SK-N-SH (cell line): ENCODE data around the gene AQP3. TPM values are rescaled to one million over a fixed set of nuclear protein-coding genes. Genes with fewer than 3 reads are reported as not detected.
A peak's percentile ranks its signal among the peaks of the same experiment; 100 is the strongest.
"Not testable (repeated sequence)": the region's sequence is repeated elsewhere in the genome, so short reads cannot be mapped to it uniquely, and the experiment has no call there.

Experiments
- CTCF ChIA-PET: fragments of 300-600, 350-600 bp; formaldehyde crosslinking; extraction: SDS; loops from one replicate; lab custom pipeline; 2021; lab: Yijun Ruan, JAX
- POLR2A ChIA-PET: fragments of 350-600 bp; sonication (Branson Sonifier 250); formaldehyde crosslinking; extraction: SDS; loops from one replicate; lab custom pipeline; 2020; ENCODE audit warnings: antibody characterized with exemption, inconsistent platforms; lab: Yijun Ruan, JAX
- DNase-seq: peaks from one replicate; pipeline ENCODE4 v3.0.0; 2012
- H2AFZ ChIP-seq: fragments of 200-600 bp; sonication (generic); 2 replicates; pipeline ENCODE4 v1.8.1; 2016; ENCODE audit warnings: antibody characterized with exemption, mild to moderate bottlenecking, low read depth
- H3F3A ChIP-seq: fragments of 200-600 bp; sonication (generic); replicated peaks from 2 replicates; pipeline ENCODE3; 2016; ENCODE audit warnings: antibody characterized with exemption, mild to moderate bottlenecking; ENCODE audit not compliant: insufficient read depth
- H3K27ac ChIP-seq, 2 experiments: fragments of 200-500 bp in 1 of 2; fragments of 200-600 bp in 1 of 2; sonication (Bioruptor generic) in 1 of 2; sonication (generic), shearing (Covaris generic) in 1 of 2; 2 replicates each; pipeline versions ENCODE4 v1.5.1 to v1.6.1; 2014 to 2016; ENCODE audit warnings: low read depth in 2 of 2, inconsistent platforms in 1 of 2, low read length in 1 of 2, mild to moderate bottlenecking in 1 of 2, mixed read lengths in 1 of 2
- H3K27me3 ChIP-seq: fragments of 200-600 bp; sonication (generic), shearing (Covaris generic); 2 replicates; pipeline ENCODE4 v1.6.1; 2016; ENCODE audit warnings: mixed run types; ENCODE audit not compliant: insufficient read depth
- H3K36me3 ChIP-seq, 2 experiments: fragments of 200-500 bp in 1 of 2; fragments of 200-600 bp in 1 of 2; sonication (Bioruptor generic) in 1 of 2; sonication (generic) in 1 of 2; replicated peaks in 1 of 2; 2 replicates each; pipeline versions ENCODE3 to v1.5.1; 2014 to 2016; ENCODE audit warnings: low read length in 1 of 2, mild to moderate bottlenecking in 1 of 2; ENCODE audit not compliant: insufficient read depth in 2 of 2, control insufficient read depth in 1 of 2
- H3K4me1 ChIP-seq, 2 experiments: fragments of 200-500 bp in 1 of 2; fragments of 200-600 bp in 1 of 2; sonication (Bioruptor generic) in 1 of 2; sonication (generic), shearing (Covaris generic) in 1 of 2; 2 replicates each; pipeline versions ENCODE4 v1.5.1 to v1.6.1; 2014 to 2016; ENCODE audit warnings: low read depth in 1 of 2, low read length in 1 of 2, mixed run types in 1 of 2; ENCODE audit not compliant: insufficient read depth in 2 of 2, control insufficient read depth in 1 of 2
- H3K4me2 ChIP-seq: fragments of 200-600 bp; sonication (generic), shearing (Covaris generic); 2 replicates; pipeline ENCODE4 v1.6.1; 2017; ENCODE audit warnings: mixed run types
- H3K4me3 ChIP-seq, 2 experiments: fragments of 200-500 bp in 1 of 2; fragments of 200-600 bp in 1 of 2; sonication (Bioruptor generic) in 1 of 2; sonication (generic), shearing (Covaris generic) in 1 of 2; 2 replicates each; pipeline versions ENCODE4 v1.5.1 to v1.8.1; 2014 to 2016; ENCODE audit warnings: low read depth in 2 of 2, inconsistent platforms in 1 of 2, low read length in 1 of 2, mild to moderate bottlenecking in 1 of 2, mixed read lengths in 1 of 2, moderate library complexity in 1 of 2
- H3K79me2 ChIP-seq: fragments of 200-600 bp; sonication (generic); 2 replicates; pipeline ENCODE4 v1.8.1; 2017; ENCODE audit warnings: mild to moderate bottlenecking; ENCODE audit not compliant: insufficient read depth
- H3K9ac ChIP-seq: fragments of 200-600 bp; sonication (generic); 2 replicates; pipeline ENCODE4 v1.6.1; 2017; ENCODE audit warnings: mixed run types
- H3K9me2 ChIP-seq: fragments of 200-600 bp; sonication (generic); 2 replicates; pipeline ENCODE4 v1.6.1; 2017; ENCODE audit warnings: mixed run types
- H3K9me3 ChIP-seq: fragments of 200-600 bp; sonication (generic); 2 replicates; pipeline ENCODE4 v1.6.1; 2017; ENCODE audit warnings: mixed run types, mild to moderate bottlenecking, moderate library complexity
- H4K20me1 ChIP-seq: fragments of 200-600 bp; sonication (generic); 2 replicates; pipeline ENCODE4 v1.6.1; 2017; ENCODE audit warnings: mild to moderate bottlenecking, mixed run types; ENCODE audit not compliant: insufficient read depth
- CTCF ChIP-seq: fragments of 200-600 bp; sonication (generic); IDR thresholded peaks from 2 replicates; pipeline ENCODE4 v1.6.1; 2017; ENCODE audit warnings: antibody characterized with exemption, mild to moderate bottlenecking, moderate library complexity
- ELF1 ChIP-seq: IDR thresholded peaks from 2 replicates; pipeline ENCODE4 v1.4.0; 2012
- EZH2phosphoT487 ChIP-seq: fragments of 200-600 bp; sonication (generic); IDR thresholded peaks from 2 replicates; pipeline ENCODE4 v1.6.1; 2017; ENCODE audit warnings: low read depth, mixed run types, mild to moderate bottlenecking, antibody characterized with exemption, moderate library complexity, borderline replicate concordance
- FOSL2 ChIP-seq: IDR thresholded peaks from 2 replicates; pipeline ENCODE4 v1.4.0; 2012; ENCODE audit warnings: low read depth, mild to moderate bottlenecking, moderate library complexity, borderline replicate concordance
- FOXJ3 ChIP-seq: sonication (generic); formaldehyde crosslinking; IDR thresholded peaks from 2 replicates; pipeline ENCODE4 v1.5.1; 2020; ENCODE audit warnings: mild to moderate bottlenecking, missing genetic modification reagents
- IRF3 ChIP-seq: fragments of 150-350 bp; IDR thresholded peaks from 2 replicates; pipeline ENCODE4 v1.6.1; 2016; ENCODE audit warnings: mild to moderate bottlenecking, low read depth, low read length
- MAX ChIP-seq: IDR thresholded peaks from 2 replicates; pipeline ENCODE4 v1.4.0; 2012; ENCODE audit warnings: low read depth
- MEF2A ChIP-seq: IDR thresholded peaks from 2 replicates; pipeline ENCODE4 v1.4.0; 2012; ENCODE audit warnings: low read depth, borderline replicate concordance
- PBX3 ChIP-seq: IDR thresholded peaks from 2 replicates; pipeline ENCODE4; 2012
- RCOR1 ChIP-seq: fragments of 150-350 bp; IDR thresholded peaks from 2 replicates; pipeline ENCODE4 v1.6.1; 2017; ENCODE audit warnings: antibody characterized with exemption, low read length
- RXRA ChIP-seq: IDR thresholded peaks from 2 replicates; pipeline ENCODE4 v1.4.0; 2012; ENCODE audit warnings: low read depth, mild to moderate bottlenecking, borderline replicate concordance
- USF1 ChIP-seq: IDR thresholded peaks from 2 replicates; pipeline ENCODE4 v1.4.0; 2012; ENCODE audit warnings: low read depth, borderline replicate concordance
- ZBTB33 ChIP-seq: IDR thresholded peaks from 2 replicates; pipeline ENCODE4 v1.4.0; 2012; ENCODE audit warnings: low read depth, borderline replicate concordance
- WGBS: methylation state at CpG from one replicate; pipeline ENCODE4 v1.1.6; 2017; ENCODE audit warnings: low lambda C conversion rate; 5-methylcytosine and 5-hydroxymethylcytosine counted together
- polyA plus RNA-seq, 3 experiments: library from polyadenylated mRNA; depleted of rRNA; stranded (reverse); fragments of >200 nt; gene quantifications; 2 replicates each; pipeline ENCODE4 v1.2.3, GENCODE V29; 2012

The AQP3 gene
- polyA plus RNA-seq, 1 of the 3 experiments (the other 2 are of a cell fraction), result 0.64 TPM

GRCh38 chr9:33393581-33393980, 53.8 kb downstream of the AQP3 start:
- H3K9me2 ChIP-seq, result no peaks in the 10 kb centered on the region
- H3K36me3 ChIP-seq, result no peaks in the 10 kb centered on the region
- 84% methylated on average over 11 of the region's 11 CpGs for WGBS
- peaks cover 8% of the 10 kb centered on the region for H3F3A ChIP-seq
- no peak for DNase-seq
- H3K4me1 ChIP-seq, result peaks cover 2 to 6% of the 10 kb centered on the region in 2 experiments; a peak in 2 of 4 replicates
- no peaks in the 10 kb centered on the region for H3K27me3 ChIP-seq
- TF ChIP-seq FOSL2 (no peak), MEF2A (no peak), PBX3 (no peak), IRF3 (no peak), MAX (no peak), USF1 (no peak), RCOR1 (no peak), ZBTB33 (no peak), ELF1 (no peak), EZH2phosphoT487 (no peak), CTCF (no peak), FOXJ3 (CRISPR knock-in tag) (no peak), RXRA (no peak)
- TF ChIP-seq, all 33 proteins: peak for 0
- CTCF ChIA-PET, result interaction anchor here (1.5 to 2.5 kb wide), 3 partner anchors 19 to 73 kb away, joined by 4 to 17 read pairs (median 8); no protein-coding TSS in a partner anchor
- Histone ChIP-seq H2AFZ (no peak overlapping the region), H3K79me2 (no peaks in the 10 kb centered on the region), H3K4me2 (no peak overlapping the region), H3K4me3 (no peak overlapping the region), H3K9me3 (no peaks in the 10 kb centered on the region), H3K9ac (no peak overlapping the region), H4K20me1 (no peaks in the 10 kb centered on the region), H3K27ac (no peak overlapping the region)
- POLR2A ChIA-PET, result no interaction called here

GRCh38 chr9:33392591-33393021, 54.8 kb downstream of the AQP3 start:
- CTCF ChIA-PET, result interaction anchor here (1.1 to 2.5 kb wide), 4 partner anchors 10 to 74 kb away, joined by 3 to 17 read pairs (median 4); partner anchors contain the start of gene AQP7
- H3K4me1 ChIP-seq, H3K4me3 ChIP-seq, H3K36me3 ChIP-seq, H3K27me3 ChIP-seq, H3K27ac ChIP-seq, H2AFZ ChIP-seq, H3F3A ChIP-seq, POLR2A ChIA-PET, DNase-seq, H3K79me2 ChIP-seq, H4K20me1 ChIP-seq, H3K9me2 ChIP-seq, H3K9me3 ChIP-seq, H3K9ac ChIP-seq: not testable (repeated sequence)
- 82% methylated on average over 7 of the region's 7 CpGs for WGBS
- H3K4me2 ChIP-seq, result 0 out of 2 replicates have a peak overlapping the region, but pooled peaks have one; percentile 11
